ENCODE data around the gene PRKAG2. TPM values are rescaled to one million over a fixed set of nuclear protein-coding genes. Genes with fewer than 3 reads are reported as not detected.
"Not testable (repeated sequence)": the region's sequence is repeated elsewhere in the genome, so short reads cannot be mapped to it uniquely, and the experiment has no call there.

The PRKAG2 gene
- polyA plus RNA-seq, 4 donors = 24.9 to 44.4 (median 28.2) TPM

GRCh38 chr7:151550656-151551286, 326.1 kb downstream of the PRKAG2 start:
- DNase-seq (ENCODE audit: low read depth in 4 of 4, low spot score in 2 of 4) = no peak

GRCh38 chr7:151549644-151550043, 327.3 kb downstream of the PRKAG2 start:
- DNase-seq (ENCODE audit: low read depth in 4 of 4, low spot score in 2 of 4) = no peak

- no peak for DNase-seq (ENCODE audit: low read depth in 4 of 4, low spot score in 2 of 4)
Measured at GRCh38 chr7:151549083-151549482, 327.8 kb downstream of the PRKAG2 start.

GRCh38 chr7:151544183-151544582, 332.7 kb downstream of the PRKAG2 start:
- no peak for DNase-seq (ENCODE audit: low read depth in 4 of 4, low spot score in 2 of 4)

- DNase-seq (ENCODE audit: low read depth in 4 of 4, low spot score in 2 of 4) = no peak
Measured at GRCh38 chr7:151542606-151543130, 334.2 kb downstream of the PRKAG2 start.

- DNase-seq (ENCODE audit: low read depth in 4 of 4, low spot score in 2 of 4) = no peak
Measured at GRCh38 chr7:151541709-151542499, 335.0 kb downstream of the PRKAG2 start.

GRCh38 chr7:151540146-151540545, 336.8 kb downstream of the PRKAG2 start:
- DNase-seq (ENCODE audit: low read depth in 4 of 4, low spot score in 2 of 4) = no peak

GRCh38 chr7:151539088-151539671, 337.7 kb downstream of the PRKAG2 start:
- DNase-seq (ENCODE audit: low read depth in 4 of 4, low spot score in 2 of 4) = no peak

- no peak for DNase-seq (ENCODE audit: low read depth in 4 of 4, low spot score in 2 of 4)
Measured at GRCh38 chr7:151537818-151538561, 338.9 kb downstream of the PRKAG2 start.

- DNase-seq (ENCODE audit: low read depth in 4 of 4, low spot score in 2 of 4) = not testable (repeated sequence)
Measured at GRCh38 chr7:151536178-151536577, 340.7 kb downstream of the PRKAG2 start.

- no peak for DNase-seq (ENCODE audit: low read depth in 4 of 4, low spot score in 2 of 4)
Measured at GRCh38 chr7:151529842-151530241, 347.1 kb downstream of the PRKAG2 start.

GRCh38 chr7:151524845-151525244, 352.1 kb downstream of the PRKAG2 start:
- DNase-seq (ENCODE audit: low read depth in 4 of 4, low spot score in 2 of 4) = no peak

GRCh38 chr7:151524331-151524730, 352.6 kb downstream of the PRKAG2 start:
- no peak for DNase-seq (ENCODE audit: low read depth in 4 of 4, low spot score in 2 of 4)

- DNase-seq (ENCODE audit: low read depth in 4 of 4, low spot score in 2 of 4) = peak in 1 of 4 donors; percentile 9
Measured at GRCh38 chr7:151520419-151521261, 356.3 kb downstream of the PRKAG2 start.

GRCh38 chr7:151519765-151520418, 357.0 kb downstream of the PRKAG2 start, which contains the start of gene RHEB:
RHEB (minus strand) TSS chr7:151519895; CDS start chr7:151519511, 384 bp downstream.
- DNase-seq (ENCODE audit: low read depth in 4 of 4, low spot score in 2 of 4) = peak; percentile 96 to 99 (median 98)

GRCh38 chr7:151518947-151519764, 357.8 kb downstream of the PRKAG2 start:
- DNase-seq (ENCODE audit: low read depth in 4 of 4, low spot score in 2 of 4) = not testable (repeated sequence)

GRCh38 chr7:151518105-151518946, 358.6 kb downstream of the PRKAG2 start:
- no peak for DNase-seq (ENCODE audit: low read depth in 4 of 4, low spot score in 2 of 4)

Measured in left renal cortex interstitium (tissue), 4 donors.